ENCODE data around the gene DESI2. TPM values are rescaled to one million over a fixed set of nuclear protein-coding genes. Genes with fewer than 3 reads are reported as not detected.
A peak's percentile ranks its signal among the peaks of the same experiment; 100 is the strongest.

DESI2 gene
- total and polyA plus RNA-seq, 2 donors (not counting 1 experiment from before 2014, with no cell fraction given) = 40.2 to 47.2 TPM

DNA sequence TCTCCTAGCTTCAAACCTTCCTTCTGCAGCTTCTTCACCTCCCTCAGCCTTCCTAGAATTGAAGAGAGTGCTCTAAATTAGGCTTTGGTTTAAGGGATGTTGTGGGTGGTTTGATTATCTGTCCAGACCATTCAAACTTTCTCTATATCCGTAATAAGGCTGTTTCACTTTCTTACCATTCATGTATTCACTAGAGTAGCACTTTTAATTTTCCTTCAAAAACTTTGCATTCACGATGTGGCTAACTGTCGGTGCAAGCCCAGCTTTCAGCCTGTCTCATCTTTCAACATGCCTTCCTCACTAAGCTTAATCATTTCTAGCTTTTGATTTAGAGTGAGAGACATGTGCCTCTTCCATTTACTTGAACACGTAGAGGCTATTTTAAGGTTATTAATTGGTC is 26.2 kb upstream of the DESI2 start:
- H3K9ac ChIP-seq (ENCODE audit: insufficient read depth, low read length) = no peak overlapping the region
- no peaks in the 10 kb centered on the region for H4K20me1 ChIP-seq (ENCODE audit: control insufficient read depth, extremely low read depth, insufficient read depth, low read length)
- no peak overlapping the region for H3K4me2 ChIP-seq (ENCODE audit: extremely low read depth, insufficient read depth, low read length)
- no peaks in the 10 kb centered on the region for H3K36me3 ChIP-seq (ENCODE audit: control insufficient read depth, insufficient read depth, low read length)
- H3K79me2 ChIP-seq (ENCODE audit: control insufficient read depth, insufficient read depth, low read length) = no peaks in the 10 kb centered on the region
- H3K4me3 ChIP-seq (replicated peaks in 1 of 4; ENCODE audit: control extremely low read depth in 1 of 4, insufficient read depth in 1 of 4, low read depth in 3 of 4, low read length in 4 of 4) = no peak overlapping the region
- no peaks in the 10 kb centered on the region for H3K4me1 ChIP-seq (ENCODE audit: control insufficient read depth, extremely low read depth, insufficient read depth, low read length)
- H3K27me3 ChIP-seq (ENCODE audit: control insufficient read depth, insufficient read depth, low read length) = no peaks in the 10 kb centered on the region
- DNase-seq (ENCODE audit: low read depth in 2 of 2) = no peak
- H3K9me3 ChIP-seq (ENCODE audit: control insufficient read depth, insufficient read depth, low read depth, low read length) = no peaks in the 10 kb centered on the region
- no peak overlapping the region for H2AFZ ChIP-seq (ENCODE audit: low read length)
- H3K27ac ChIP-seq (ENCODE audit: insufficient read depth, low read length) = no peak overlapping the region
- no peak for TF ChIP-seq EZH2 (IDR thresholded peaks at IDR 0.05; ENCODE audit: low read length, missing control alignments)
- TF ChIP-seq CTCF (conservative IDR thresholded peaks at IDR 0.05 in 1 of 2, IDR thresholded peaks at IDR 0.05 in 1 of 2; ENCODE audit: low read depth in 1 of 2, low read length in 2 of 2) = no peak

- peak; percentile 1 to 9 for DNase-seq (ENCODE audit: low read depth in 2 of 2)
- Histone ChIP-seq H3K9ac (ENCODE audit: insufficient read depth, low read length) (no peak overlapping the region), H3K79me2 (ENCODE audit: control insufficient read depth, insufficient read depth, low read length) (no peaks in the 10 kb centered on the region), H3K4me1 (ENCODE audit: control insufficient read depth, extremely low read depth, insufficient read depth, low read length) (no peaks in the 10 kb centered on the region), H3K4me2 (ENCODE audit: extremely low read depth, insufficient read depth, low read length) (no peak overlapping the region), H3K27ac (ENCODE audit: insufficient read depth, low read length) (no peak overlapping the region), H4K20me1 (ENCODE audit: control insufficient read depth, extremely low read depth, insufficient read depth, low read length) (no peaks in the 10 kb centered on the region), H3K36me3 (ENCODE audit: control insufficient read depth, insufficient read depth, low read length) (no peaks in the 10 kb centered on the region), H2AFZ (ENCODE audit: low read length) (no peak overlapping the region), H3K4me3 (replicated peaks in 1 of 4; ENCODE audit: control extremely low read depth in 1 of 4, insufficient read depth in 1 of 4, low read depth in 3 of 4, low read length in 4 of 4) (no peak overlapping the region), H3K9me3 (ENCODE audit: control insufficient read depth, insufficient read depth, low read depth, low read length) (no peaks in the 10 kb centered on the region), H3K27me3 (ENCODE audit: control insufficient read depth, insufficient read depth, low read length) (no peaks in the 10 kb centered on the region)
- TF ChIP-seq CTCF (conservative IDR thresholded peaks at IDR 0.05 in 1 of 2, IDR thresholded peaks at IDR 0.05 in 1 of 2; ENCODE audit: low read depth in 1 of 2, low read length in 2 of 2) = no peak
- no peak for TF ChIP-seq EZH2 (IDR thresholded peaks at IDR 0.05; ENCODE audit: low read length, missing control alignments)
Measured at GRCh38 chr1:244628789-244629188, 24.1 kb upstream of the DESI2 start.

DNA sequence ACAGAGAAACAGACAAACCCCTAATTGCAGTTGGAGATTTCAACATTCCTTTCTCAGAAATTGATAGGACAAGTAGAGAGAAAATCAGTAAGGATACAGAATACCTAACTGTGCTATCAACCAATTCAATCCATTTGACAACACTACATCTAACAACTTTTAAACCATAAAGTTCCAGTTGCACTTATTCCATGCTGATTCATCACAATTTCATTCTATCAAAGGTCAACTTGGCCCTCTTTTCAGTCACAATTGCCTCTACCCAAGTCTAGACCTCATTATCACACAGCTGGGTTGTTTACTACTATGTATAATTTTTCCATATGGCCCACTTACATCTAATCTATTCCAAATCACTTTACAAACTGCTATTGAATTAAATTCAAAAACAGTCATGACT is 19.8 kb upstream of the DESI2 start:
- Histone ChIP-seq H3K9me3 (ENCODE audit: control insufficient read depth, insufficient read depth, low read depth, low read length) (no peaks in the 10 kb centered on the region), H3K27me3 (ENCODE audit: control insufficient read depth, insufficient read depth, low read length) (peaks cover 5% of the 10 kb centered on the region), H3K9ac (ENCODE audit: insufficient read depth, low read length) (no peak overlapping the region), H3K4me3 (replicated peaks in 1 of 4; ENCODE audit: control extremely low read depth in 1 of 4, insufficient read depth in 1 of 4, low read depth in 3 of 4, low read length in 4 of 4) (no peak overlapping the region), H3K4me2 (ENCODE audit: extremely low read depth, insufficient read depth, low read length) (no peak overlapping the region), H2AFZ (ENCODE audit: low read length) (no peak overlapping the region), H3K4me1 (ENCODE audit: control insufficient read depth, extremely low read depth, insufficient read depth, low read length) (no peaks in the 10 kb centered on the region), H3K27ac (ENCODE audit: insufficient read depth, low read length) (no peak overlapping the region), H3K36me3 (ENCODE audit: control insufficient read depth, insufficient read depth, low read length) (no peaks in the 10 kb centered on the region), H3K79me2 (ENCODE audit: control insufficient read depth, insufficient read depth, low read length) (no peaks in the 10 kb centered on the region), H4K20me1 (ENCODE audit: control insufficient read depth, extremely low read depth, insufficient read depth, low read length) (no peaks in the 10 kb centered on the region)
- no peak for DNase-seq (ENCODE audit: low read depth in 2 of 2)
- TF ChIP-seq EZH2 (IDR thresholded peaks at IDR 0.05; ENCODE audit: low read length, missing control alignments) = no peak
- no peak for TF ChIP-seq CTCF (conservative IDR thresholded peaks at IDR 0.05 in 1 of 2, IDR thresholded peaks at IDR 0.05 in 1 of 2; ENCODE audit: low read depth in 1 of 2, low read length in 2 of 2)

Data from fibroblast of lung (primary cell).